Activated T-cell treated with anti-CD3 and anti-CD28 coated beads, Interleukin-2, amount 50 U/mL, for 4 hours (primary cell): ENCODE data around the gene SETD7. TPM values are rescaled to one million over a fixed set of nuclear protein-coding genes. Genes with fewer than 3 reads are reported as not detected.
A peak's percentile ranks its signal among the peaks of the same experiment; 100 is the strongest.

Source experiments
- ATAC-seq, 2 donors: fragments of 200-7000 bp; cut with Tn5 transposase; one replicate each; pipeline ENCODE4 v1.10.0; 2021
- DNase-seq: peaks from one replicate; pipeline ENCODE4 v3.0.0-alpha.2; 2020
- H3K27me3 Mint-ChIP-seq: one replicate; pipeline ENCODE4 v1.8.0; 2021; ENCODE audit warnings: low read depth, mixed read lengths
- H3K36me3 Mint-ChIP-seq: one replicate; pipeline ENCODE4 v1.8.0; 2022; ENCODE audit warnings: mixed read lengths; ENCODE audit not compliant: insufficient read depth
- H3K4me1 Mint-ChIP-seq: one replicate; pipeline ENCODE4 v1.8.0; 2021; ENCODE audit warnings: low read depth, mixed read lengths
- H3K4me3 Mint-ChIP-seq: one replicate; pipeline ENCODE4 v1.8.0; 2021; ENCODE audit warnings: mild to moderate bottlenecking, moderate library complexity, mixed read lengths
- H3K9me3 Mint-ChIP-seq: one replicate; pipeline ENCODE4 v1.8.0; 2021; ENCODE audit warnings: mixed read lengths
- total RNA-seq, 3 donors: library from RNA; stranded (reverse); gene quantifications; one replicate each; pipeline ENCODE4 v1.2.1, GENCODE V29; 2021

SETD7 gene
- total RNA-seq, 3 donors from 2014 or later: 11.1 to 16.6 (median 14.5) TPM

GRCh38 chr4:139560406-139561104 is 4.5 kb upstream of the SETD7 start:
- Mint-ChIP-seq H3K4me1 (peaks cover 35% of the 10 kb centered on the region), H3K27me3 (no peaks in the 10 kb centered on the region), H3K4me3 (peak overlapping the region; percentile 27), H3K36me3 (no peaks in the 10 kb centered on the region), H3K9me3 (no peaks in the 10 kb centered on the region)
- DNase-seq (no peak), ATAC-seq (no peak)

- H3K9me3 Mint-ChIP-seq: no peaks in the 10 kb centered on the region
- ATAC-seq: no peak
Measured at GRCh38 chr4:139559687-139560086, 3.7 kb upstream of the SETD7 start.

GRCh38 chr4:139559089-139559479 is 3.1 kb upstream of the SETD7 start:
- H3K4me3 Mint-ChIP-seq: no peak overlapping the region
- ATAC-seq: no peak
- no peak for DNase-seq
- no peaks in the 10 kb centered on the region for H3K27me3 Mint-ChIP-seq
- H3K4me1 Mint-ChIP-seq: peaks cover 45% of the 10 kb centered on the region
- no peaks in the 10 kb centered on the region for H3K9me3 Mint-ChIP-seq
- H3K36me3 Mint-ChIP-seq: no peaks in the 10 kb centered on the region

More at GRCh38 chr4:139559687-139560086, 3.7 kb upstream of the SETD7 start:
- H3K36me3 Mint-ChIP-seq: no peaks in the 10 kb centered on the region
- H3K4me1 Mint-ChIP-seq: peaks cover 41% of the 10 kb centered on the region
- H3K27me3 Mint-ChIP-seq: no peaks in the 10 kb centered on the region
- no peak for DNase-seq
- H3K4me3 Mint-ChIP-seq: no peak overlapping the region

- Mint-ChIP-seq H3K9me3 (no peaks in the 10 kb centered on the region), H3K27me3 (no peaks in the 10 kb centered on the region), H3K4me1 (peaks cover 51% of the 10 kb centered on the region), H3K4me3 (no peak overlapping the region), H3K36me3 (no peaks in the 10 kb centered on the region)
- no peak for DNase-seq
- no peak for ATAC-seq
Measured at GRCh38 chr4:139558235-139559088, 2.4 kb upstream of the SETD7 start.

DNA sequence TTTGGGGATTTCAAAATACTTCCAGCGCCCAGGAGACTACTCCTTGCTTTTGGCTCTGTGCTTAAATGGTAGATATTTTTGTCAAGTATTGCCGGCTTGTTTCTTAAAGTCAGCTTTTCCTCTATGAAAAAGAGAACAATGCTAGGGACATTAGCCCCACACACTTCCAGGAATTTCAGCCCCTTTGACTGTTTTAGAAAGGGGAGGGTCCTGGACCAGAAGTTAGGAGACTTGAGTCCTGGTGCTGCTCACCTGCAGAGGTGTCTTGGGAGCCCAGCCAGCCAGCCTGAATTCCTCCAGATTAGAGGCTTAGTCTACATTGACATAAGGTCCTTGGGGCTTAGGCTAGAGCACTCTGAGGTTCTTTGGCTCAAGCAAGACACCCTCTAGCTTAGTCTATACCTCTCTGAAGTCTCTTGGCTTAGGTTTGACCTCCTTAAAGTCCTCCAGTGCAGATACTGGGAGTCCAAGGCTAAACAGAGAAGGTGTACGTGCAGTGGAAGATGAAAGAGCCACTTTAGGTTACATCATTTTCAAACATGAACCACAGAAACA is 1.6 kb upstream of the SETD7 start:
- no peaks in the 10 kb centered on the region for H3K36me3 Mint-ChIP-seq
- ATAC-seq (no peak), DNase-seq (no peak)
- H3K27me3 Mint-ChIP-seq: no peaks in the 10 kb centered on the region
- H3K4me3 Mint-ChIP-seq: peak overlapping the region; percentile 94
- no peaks in the 10 kb centered on the region for H3K9me3 Mint-ChIP-seq
- peaks cover 58% of the 10 kb centered on the region for H3K4me1 Mint-ChIP-seq

- no peaks in the 10 kb centered on the region for H3K9me3 Mint-ChIP-seq
- ATAC-seq (peak; percentile 25 to 28), DNase-seq (peak; percentile 48)
- peaks cover 63% of the 10 kb centered on the region for H3K4me1 Mint-ChIP-seq
- H3K36me3 Mint-ChIP-seq: no peaks in the 10 kb centered on the region
- peak overlapping the region; percentile 94 for H3K4me3 Mint-ChIP-seq
- no peaks in the 10 kb centered on the region for H3K27me3 Mint-ChIP-seq
Measured at GRCh38 chr4:139556724-139557555, 921 bp upstream of the SETD7 start.

- Mint-ChIP-seq H3K36me3 (no peaks in the 10 kb centered on the region), H3K4me3 (peak overlapping the region; percentile 94), H3K4me1 (peaks cover 58% of the 10 kb centered on the region), H3K9me3 (no peaks in the 10 kb centered on the region), H3K27me3 (no peaks in the 10 kb centered on the region)
- no peak for DNase-seq
- peak; percentile 12 to 25 for ATAC-seq
Measured at GRCh38 chr4:139555705-139556070, 331 bp downstream of the SETD7 start.

DNA sequence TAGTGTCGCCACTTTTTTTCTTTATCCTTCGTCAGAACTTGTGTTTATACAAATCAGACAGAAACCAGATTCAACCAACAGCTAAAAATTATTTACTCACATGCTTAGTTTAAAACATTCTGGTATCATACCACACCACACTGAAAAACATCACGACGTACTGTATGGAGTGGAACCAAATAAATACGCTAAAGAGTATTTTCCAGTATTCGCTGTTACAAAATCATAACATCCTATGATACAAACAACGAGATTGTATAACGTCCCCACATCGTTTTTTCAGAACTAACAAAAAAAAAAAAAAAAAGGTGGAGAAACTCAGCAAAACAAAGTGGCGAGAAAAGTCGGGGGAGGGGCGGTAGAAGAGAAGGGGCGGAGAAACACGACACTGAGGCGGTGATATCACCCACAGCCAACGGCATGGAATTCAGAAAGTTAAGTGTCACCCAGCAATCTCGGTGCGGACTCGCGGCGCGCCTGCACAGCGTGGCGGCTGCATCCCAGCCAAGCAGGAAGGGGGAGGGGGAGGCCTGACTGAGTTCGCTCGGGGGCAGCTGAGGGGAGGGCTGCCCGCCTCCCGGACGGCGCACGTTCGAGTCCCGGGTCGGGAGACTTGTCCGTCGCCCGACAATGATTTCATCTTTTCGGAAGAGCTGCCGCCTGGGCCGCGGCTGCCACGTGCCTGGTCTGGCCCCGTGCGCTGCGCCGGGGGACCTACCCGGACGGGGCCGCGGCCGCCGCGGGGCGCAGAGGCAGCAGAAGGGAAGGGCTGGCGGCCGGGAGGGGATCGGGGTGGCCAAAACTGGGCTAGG is 920 bp downstream of the SETD7 start:
- H3K4me3 Mint-ChIP-seq: peak overlapping the region; percentile 92
- peak; percentile 61 to 75 for ATAC-seq
- no peaks in the 10 kb centered on the region for H3K9me3 Mint-ChIP-seq
- no peaks in the 10 kb centered on the region for H3K27me3 Mint-ChIP-seq
- no peaks in the 10 kb centered on the region for H3K36me3 Mint-ChIP-seq
- H3K4me1 Mint-ChIP-seq: peaks cover 52% of the 10 kb centered on the region
- peak; percentile 80 for DNase-seq

GRCh38 chr4:139554642-139554892 is 1.5 kb downstream of the SETD7 start:
- Mint-ChIP-seq H3K4me3 (peak overlapping the region; percentile 92), H3K27me3 (no peaks in the 10 kb centered on the region), H3K4me1 (peaks cover 47% of the 10 kb centered on the region), H3K36me3 (no peaks in the 10 kb centered on the region), H3K9me3 (no peaks in the 10 kb centered on the region)
- DNase-seq (no peak), ATAC-seq (no peak)

- Mint-ChIP-seq H3K27me3 (no peaks in the 10 kb centered on the region), H3K9me3 (no peaks in the 10 kb centered on the region), H3K4me3 (peak overlapping the region; percentile 92), H3K36me3 (no peaks in the 10 kb centered on the region), H3K4me1 (peaks cover 45% of the 10 kb centered on the region)
- no peak for DNase-seq
- no peak for ATAC-seq
Measured at GRCh38 chr4:139553751-139554641, 2.0 kb downstream of the SETD7 start.

DNA sequence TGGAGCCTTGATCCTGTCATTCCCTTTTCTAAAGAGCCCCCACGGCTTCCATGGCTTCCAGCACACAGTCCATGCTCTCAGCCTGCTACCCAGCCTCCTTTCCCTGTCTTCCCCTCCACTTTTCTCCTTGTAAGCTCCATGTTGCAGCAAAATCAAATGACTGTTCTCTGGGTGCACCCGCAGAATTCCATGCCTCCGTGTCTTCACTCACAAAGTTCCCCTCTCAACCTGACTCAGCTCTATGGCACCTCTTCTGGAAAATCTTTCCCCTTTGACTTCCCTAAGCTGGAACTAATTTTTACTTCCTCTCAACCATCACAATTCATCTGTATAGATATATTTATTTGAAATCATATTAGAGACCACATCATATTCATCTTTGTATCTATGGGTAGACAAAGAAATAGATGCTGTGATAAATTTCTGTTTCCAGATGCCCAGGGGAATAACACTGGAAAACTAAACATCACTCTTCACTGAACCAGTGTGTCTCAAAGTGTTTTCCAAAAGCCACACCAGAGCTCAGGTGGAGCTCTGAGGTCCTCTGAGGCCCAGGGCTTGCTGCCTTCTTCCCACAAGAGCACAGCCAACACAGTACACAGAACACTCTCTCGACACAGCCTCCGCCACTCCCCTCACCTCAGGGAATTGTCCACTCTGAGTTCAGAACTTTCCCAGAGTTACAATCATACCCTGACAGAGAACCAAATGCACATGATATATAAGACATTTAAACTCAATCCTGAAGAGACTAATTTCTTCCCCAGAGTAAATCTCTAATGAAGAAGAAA is 3.3 kb downstream of the SETD7 start:
- Mint-ChIP-seq H3K27me3 (no peaks in the 10 kb centered on the region), H3K4me1 (peaks cover 35% of the 10 kb centered on the region), H3K4me3 (no peak overlapping the region), H3K36me3 (no peaks in the 10 kb centered on the region), H3K9me3 (no peaks in the 10 kb centered on the region)
- ATAC-seq: no peak
- DNase-seq: no peak

DNA sequence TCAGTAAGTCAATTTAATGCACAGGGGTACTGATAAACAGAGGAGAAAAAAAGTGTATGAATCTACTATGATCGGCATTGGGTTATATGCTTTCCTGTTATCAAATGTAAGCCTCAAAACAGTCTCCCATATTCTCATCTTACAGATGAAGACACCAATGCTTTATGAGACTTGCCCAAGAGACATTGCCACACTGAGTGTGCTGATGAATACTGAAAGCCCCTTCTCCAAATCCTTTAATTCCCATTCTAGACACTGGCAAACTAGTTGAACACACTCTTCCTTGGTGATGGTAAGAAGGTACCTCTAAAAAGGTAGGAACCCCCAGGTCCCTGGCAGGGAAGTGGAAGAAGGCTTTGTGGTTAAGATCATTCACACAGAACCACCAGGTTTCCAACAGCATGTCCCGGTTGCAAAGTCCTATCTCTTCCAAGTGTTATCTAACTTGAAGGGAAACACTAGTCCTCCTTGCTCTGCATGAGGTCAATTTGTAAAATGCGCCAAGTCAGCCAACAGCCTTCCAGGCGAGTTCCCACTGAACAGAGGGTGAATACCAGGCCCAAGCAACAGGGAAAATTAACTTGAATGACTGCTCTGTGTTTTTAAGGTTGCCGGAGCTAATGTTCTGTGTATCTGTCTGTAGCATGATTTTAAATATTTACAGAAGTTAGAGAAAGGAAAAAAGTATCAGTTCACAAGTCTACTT is 5.1 kb downstream of the SETD7 start:
- Mint-ChIP-seq H3K4me1 (peaks cover 30% of the 10 kb centered on the region), H3K36me3 (peaks cover 6% of the 10 kb centered on the region), H3K9me3 (no peaks in the 10 kb centered on the region), H3K4me3 (no peak overlapping the region), H3K27me3 (no peaks in the 10 kb centered on the region)
- DNase-seq (no peak), ATAC-seq (no peak)
